ENCODE measurements around the gene C1orf122. TPM values are rescaled to one million over a fixed set of nuclear protein-coding genes. Genes with fewer than 3 reads are reported as not detected.
"Not testable (repeated sequence)": the region's sequence is repeated elsewhere in the genome, so short reads cannot be mapped to it uniquely, and the experiment has no call there.

Gene C1orf122
- polyA plus RNA-seq, 1 experiment = 34.1 TPM

DNA sequence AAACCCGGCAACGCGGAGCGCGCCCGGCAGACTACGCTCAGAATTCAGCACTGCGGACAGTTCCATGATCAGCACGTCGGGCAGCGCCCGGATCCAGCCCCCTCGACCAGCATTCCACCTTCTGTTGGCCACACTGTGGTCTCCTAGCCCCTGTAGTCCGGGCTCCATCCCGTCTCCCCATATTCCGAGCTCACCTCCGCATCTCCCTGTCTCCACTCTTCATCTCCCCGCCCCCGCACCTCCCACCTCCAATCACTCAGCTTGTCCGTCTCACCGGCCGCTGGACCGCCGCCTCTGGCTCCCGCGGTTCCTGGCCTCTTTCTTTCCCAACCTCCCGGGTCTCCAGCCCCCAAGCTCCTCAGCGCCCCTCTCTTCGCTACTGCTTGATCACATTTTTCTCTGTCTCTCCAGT lies 43.2 kb upstream of the C1orf122 start:
- no peak for DNase-seq (ENCODE audit: low read depth)
- TF ChIP-seq, protein P1, sequence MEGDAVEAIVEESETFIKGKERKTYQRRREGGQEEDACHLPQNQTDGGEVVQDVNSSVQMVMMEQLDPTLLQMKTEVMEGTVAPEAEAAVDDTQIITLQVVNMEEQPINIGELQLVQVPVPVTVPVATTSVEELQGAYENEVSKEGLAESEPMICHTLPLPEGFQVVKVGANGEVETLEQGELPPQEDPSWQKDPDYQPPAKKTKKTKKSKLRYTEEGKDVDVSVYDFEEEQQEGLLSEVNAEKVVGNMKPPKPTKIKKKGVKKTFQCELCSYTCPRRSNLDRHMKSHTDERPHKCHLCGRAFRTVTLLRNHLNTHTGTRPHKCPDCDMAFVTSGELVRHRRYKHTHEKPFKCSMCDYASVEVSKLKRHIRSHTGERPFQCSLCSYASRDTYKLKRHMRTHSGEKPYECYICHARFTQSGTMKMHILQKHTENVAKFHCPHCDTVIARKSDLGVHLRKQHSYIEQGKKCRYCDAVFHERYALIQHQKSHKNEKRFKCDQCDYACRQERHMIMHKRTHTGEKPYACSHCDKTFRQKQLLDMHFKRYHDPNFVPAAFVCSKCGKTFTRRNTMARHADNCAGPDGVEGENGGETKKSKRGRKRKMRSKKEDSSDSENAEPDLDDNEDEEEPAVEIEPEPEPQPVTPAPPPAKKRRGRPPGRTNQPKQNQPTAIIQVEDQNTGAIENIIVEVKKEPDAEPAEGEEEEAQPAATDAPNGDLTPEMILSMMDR (IDR thresholded peaks at IDR 0.05; ENCODE audit: insufficient read depth, low read depth, low read length) = no peak
- H3K4me3 ChIP-seq (ENCODE audit: low read depth, low read length) = no peak overlapping the region
- ChIA-PET CTCF (no interaction called here), POLR2A (no interaction called here)
- no peaks in the 10 kb centered on the region for H3K36me3 ChIP-seq (ENCODE audit: control insufficient read depth, insufficient read depth, low read length)
- peaks cover 22% of the 10 kb centered on the region for H3K27me3 ChIP-seq (ENCODE audit: control insufficient read depth, insufficient read depth, low read length)

DNA sequence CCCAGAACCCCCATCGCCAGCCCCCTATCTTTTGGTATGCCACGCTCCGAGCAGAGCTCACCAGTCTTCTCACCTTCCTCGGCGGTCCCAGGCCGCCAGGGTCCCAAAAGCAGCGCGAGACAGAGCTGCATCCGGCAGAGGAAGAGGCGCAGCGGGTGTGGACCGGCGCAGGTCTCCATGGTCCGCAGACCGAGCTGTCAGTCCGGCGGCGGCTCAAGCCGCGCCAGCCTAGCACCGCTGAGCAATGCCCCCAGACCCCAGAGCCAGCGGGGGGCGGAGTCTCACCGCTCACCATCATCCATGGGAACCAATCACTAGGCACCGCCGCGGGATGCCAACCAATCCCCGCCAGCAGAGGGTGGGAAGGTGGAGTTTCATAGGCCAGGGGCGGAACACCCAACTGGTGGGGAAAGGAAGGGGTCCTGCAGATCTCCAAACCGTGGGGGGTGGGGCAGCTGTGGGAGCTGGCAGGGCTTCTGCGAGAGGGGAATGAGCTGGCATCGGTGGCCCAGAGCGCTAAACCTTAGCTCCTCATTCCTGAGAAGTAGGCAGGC lies 42.6 kb upstream of the C1orf122 start, which contains the start of gene EPHA10:
TSS of gene EPHA10 (minus strand) at position 233 of the 554 bp plus-strand sequence. CDS start at position 179, 54 bp downstream.
- CTCF ChIA-PET = interaction anchor here (0.6 kb wide), 1 partner anchor 795 kb away, joined by 4 read pairs; no protein-coding TSS in a partner anchor
- TF ChIP-seq, protein P1 (IDR thresholded peaks at IDR 0.05; ENCODE audit: insufficient read depth, low read depth, low read length) = no peak
- DNase-seq (ENCODE audit: low read depth) = no peak
- POLR2A ChIA-PET = no interaction called here
- no peaks in the 10 kb centered on the region for H3K36me3 ChIP-seq (ENCODE audit: control insufficient read depth, insufficient read depth, low read length)
- no peak within 1 kb of the TSS for H3K4me3 ChIP-seq (ENCODE audit: low read depth, low read length)
- peaks cover 22% of the 10 kb centered on the region for H3K27me3 ChIP-seq (ENCODE audit: control insufficient read depth, insufficient read depth, low read length)

DNA sequence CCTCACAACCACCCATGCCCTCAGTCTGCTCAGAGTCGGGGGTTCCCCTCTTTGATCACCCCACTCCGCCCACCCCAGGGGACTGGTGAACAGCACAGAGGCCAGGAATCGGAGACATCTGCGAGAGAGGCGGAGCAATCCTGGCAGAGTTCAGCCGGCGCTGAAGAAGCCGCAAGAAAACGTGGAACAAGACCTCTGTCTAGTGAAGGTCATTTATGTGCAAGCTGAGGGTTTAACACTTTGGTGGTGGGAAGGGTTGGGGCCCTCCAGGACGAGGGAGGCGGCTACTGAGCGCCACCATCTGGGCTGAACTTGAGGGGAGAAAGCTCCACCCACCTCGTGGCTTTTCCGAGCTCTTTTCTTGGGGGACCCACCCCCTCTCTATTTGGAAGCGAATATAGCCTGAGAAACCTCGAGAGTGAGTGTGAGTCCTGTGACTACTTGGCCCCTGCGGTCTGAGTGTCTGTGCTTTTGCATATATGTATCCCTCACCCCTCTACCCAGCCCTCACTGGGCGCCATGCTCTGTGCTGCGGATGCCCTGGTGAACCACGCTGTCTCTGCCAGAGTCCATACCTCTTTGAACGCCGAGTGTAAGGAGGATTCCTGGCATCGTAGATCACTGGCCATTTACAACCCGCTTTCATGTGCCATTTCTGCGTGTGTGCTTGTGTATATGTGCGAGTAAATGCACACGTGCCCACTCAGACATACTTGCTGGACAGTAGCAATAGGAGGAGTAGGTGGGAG lies 41.5 kb upstream of the C1orf122 start:
- Histone ChIP-seq H3K4me3 (ENCODE audit: low read depth, low read length) (no peak overlapping the region), H3K27me3 (ENCODE audit: control insufficient read depth, insufficient read depth, low read length) (peaks cover 22% of the 10 kb centered on the region), H3K36me3 (ENCODE audit: control insufficient read depth, insufficient read depth, low read length) (no peaks in the 10 kb centered on the region)
- no peak for DNase-seq (ENCODE audit: low read depth)
- TF ChIP-seq, protein P1 (IDR thresholded peaks at IDR 0.05; ENCODE audit: insufficient read depth, low read depth, low read length) = no peak
- POLR2A ChIA-PET = no interaction called here
- CTCF ChIA-PET = no interaction called here

DNA sequence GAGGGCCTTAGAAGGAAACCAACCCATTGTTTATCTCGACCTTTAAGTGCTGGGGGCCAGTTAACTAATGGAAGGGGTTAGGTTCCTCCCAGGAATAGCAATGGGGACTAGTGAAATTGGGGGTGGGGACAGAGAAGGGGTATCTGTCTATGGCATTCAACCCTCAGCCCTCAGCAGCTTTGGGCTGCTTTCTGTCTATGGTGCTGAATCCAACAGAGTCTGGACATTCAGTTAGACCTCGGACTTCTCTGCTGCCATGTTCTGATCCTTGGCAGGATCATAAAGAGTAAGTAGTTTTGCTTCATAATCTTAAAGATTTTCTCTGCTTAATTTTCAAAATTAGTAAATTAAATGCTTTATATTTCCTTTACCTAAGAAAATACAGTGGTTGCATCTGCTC lies 40.1 kb upstream of the C1orf122 start:
- POLR2A ChIA-PET = no interaction called here
- CTCF ChIA-PET = no interaction called here
- H3K27me3 ChIP-seq (ENCODE audit: control insufficient read depth, insufficient read depth, low read length) = peaks cover 22% of the 10 kb centered on the region

DNA sequence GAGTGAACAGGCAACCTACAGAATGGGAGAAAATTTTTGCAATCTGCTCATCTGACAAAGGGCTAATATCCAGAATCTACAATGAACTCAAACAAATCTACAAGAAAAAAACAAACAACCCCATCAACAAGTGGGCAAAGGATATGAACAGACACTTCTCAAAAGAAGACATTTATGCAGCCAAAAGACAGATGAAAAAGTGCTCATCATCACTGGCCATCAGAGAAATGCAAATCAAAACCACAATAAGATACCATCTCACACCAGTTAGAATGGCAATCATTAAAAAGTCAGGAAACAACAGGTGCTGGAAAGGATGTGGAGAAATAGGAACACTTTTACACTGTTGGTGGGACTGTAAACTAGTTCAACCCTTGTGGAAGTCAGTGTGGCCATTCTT lies 36.1 kb upstream of the C1orf122 start:
- H3K27me3 ChIP-seq (ENCODE audit: control insufficient read depth, insufficient read depth, low read length); POLR2A ChIA-PET; H3K36me3 ChIP-seq (ENCODE audit: control insufficient read depth, insufficient read depth, low read length); DNase-seq (ENCODE audit: low read depth); CTCF ChIA-PET; H3K4me3 ChIP-seq (ENCODE audit: low read depth, low read length): not testable (repeated sequence)

More for the DNA sequence above, 40.1 kb upstream of the C1orf122 start:
- Histone ChIP-seq H3K36me3 (ENCODE audit: control insufficient read depth, insufficient read depth, low read length) (no peaks in the 10 kb centered on the region), H3K4me3 (ENCODE audit: low read depth, low read length) (no peak overlapping the region)
- DNase-seq (ENCODE audit: low read depth) = no peak
- TF ChIP-seq, protein P1 (IDR thresholded peaks at IDR 0.05; ENCODE audit: insufficient read depth, low read depth, low read length) = no peak

All from BJ (cell line).